ENCODE measurements around the gene DENND5A.

- TF ChIP-seq, protein P1, sequence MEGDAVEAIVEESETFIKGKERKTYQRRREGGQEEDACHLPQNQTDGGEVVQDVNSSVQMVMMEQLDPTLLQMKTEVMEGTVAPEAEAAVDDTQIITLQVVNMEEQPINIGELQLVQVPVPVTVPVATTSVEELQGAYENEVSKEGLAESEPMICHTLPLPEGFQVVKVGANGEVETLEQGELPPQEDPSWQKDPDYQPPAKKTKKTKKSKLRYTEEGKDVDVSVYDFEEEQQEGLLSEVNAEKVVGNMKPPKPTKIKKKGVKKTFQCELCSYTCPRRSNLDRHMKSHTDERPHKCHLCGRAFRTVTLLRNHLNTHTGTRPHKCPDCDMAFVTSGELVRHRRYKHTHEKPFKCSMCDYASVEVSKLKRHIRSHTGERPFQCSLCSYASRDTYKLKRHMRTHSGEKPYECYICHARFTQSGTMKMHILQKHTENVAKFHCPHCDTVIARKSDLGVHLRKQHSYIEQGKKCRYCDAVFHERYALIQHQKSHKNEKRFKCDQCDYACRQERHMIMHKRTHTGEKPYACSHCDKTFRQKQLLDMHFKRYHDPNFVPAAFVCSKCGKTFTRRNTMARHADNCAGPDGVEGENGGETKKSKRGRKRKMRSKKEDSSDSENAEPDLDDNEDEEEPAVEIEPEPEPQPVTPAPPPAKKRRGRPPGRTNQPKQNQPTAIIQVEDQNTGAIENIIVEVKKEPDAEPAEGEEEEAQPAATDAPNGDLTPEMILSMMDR (conservative IDR thresholded peaks at IDR 0.05 in 1 of 2, IDR thresholded peaks at IDR 0.05 in 1 of 2; ENCODE audit: low read depth in 1 of 2, low read length in 2 of 2): no peak
- no peak for TF ChIP-seq EZH2 (IDR thresholded peaks at IDR 0.05; ENCODE audit: low read length, missing control alignments)
Observed at GRCh38 chr11:9267680-9268079, 2.5 kb upstream of the DENND5A start.
